K562 (cell line): ENCODE measurements around the gene PHTF1. TPM values are rescaled to one million over a fixed set of nuclear protein-coding genes. Genes with fewer than 3 reads are reported as not detected.

Source experiments
- ATAC-seq: fragments of 200-7000 bp; cut with Tn5 transposase; 3 replicates; pipeline ENCODE4 v1.9.1; 2020; ENCODE audit warnings: moderate library complexity
- BruUV-seq: library from RNA; stranded (reverse); fragments of 400-500 nt; replicated peaks from 2 replicates; lab custom pipeline; 2021; lab: Mats Ljungman, UMichigan
- CTCF ChIA-PET: fragments of 300-600 bp; formaldehyde crosslinking; extraction: SDS; loops from one replicate; lab custom pipeline; 2021; ENCODE audit warnings: low intra/inter-chr PET ratio; lab: Yijun Ruan, JAX
- POLR2A ChIA-PET: fragments of 300-600, 350-650 bp; sonication (Branson Sonifier 250); formaldehyde crosslinking; extraction: SDS; loops from one replicate; lab custom pipeline; 2021; ENCODE audit warnings: antibody characterized with exemption, inconsistent platforms; lab: Yijun Ruan, JAX
- DNase-seq, 4 experiments: peaks; one replicate each; pipeline versions ENCODE4 v3.0.0 to v3.0.0-alpha.2; 2011 to 2018; ENCODE audit warnings: low spot score in 3 of 4, mixed read lengths in 3 of 4; ENCODE audit errors: extremely low read depth in 1 of 4
- FAIRE-seq: peaks from 2 replicates; lab custom pipeline; 2011; peaks lifted over from hg19 to GRCh38; lab: Jason Lieb, UNC
- H2AFZ ChIP-seq: 2 replicates; pipeline ENCODE4 v1.6.0; 2011; ENCODE audit warnings: low read depth, low read length, control low read depth, inconsistent platforms
- H3K27ac ChIP-seq: fragments of 200-600 bp; 3 replicates; pipeline ENCODE4 v1.8.0; 2011; ENCODE audit warnings: low read depth, mild to moderate bottlenecking, control low read depth, inconsistent platforms, low read length, moderate library complexity, mixed read lengths; ENCODE audit errors: extremely low read depth
- H3K27me3 ChIP-seq, 2 experiments: fragments of 300-600 bp in 1 of 2; 2 replicates in 1 of 2; 3 replicates in 1 of 2; pipeline versions ENCODE4 v1.6.0 to v1.8.0; 2011; ENCODE audit warnings: inconsistent platforms in 2 of 2, low read length in 2 of 2, mild to moderate bottlenecking in 1 of 2, mixed read lengths in 1 of 2, moderate library complexity in 1 of 2; ENCODE audit not compliant: control insufficient read depth in 2 of 2, insufficient read depth in 2 of 2
- H3K36me3 ChIP-seq: fragments of 300-600 bp; 3 replicates; pipeline ENCODE4 v1.8.0; 2011; ENCODE audit warnings: mild to moderate bottlenecking, low read length, inconsistent platforms; ENCODE audit not compliant: control insufficient read depth, insufficient read depth
- H3K4me1 ChIP-seq, 2 experiments: fragments of 200-600 bp in 1 of 2; replicated peaks in 1 of 2; 2 replicates in 1 of 2; 3 replicates in 1 of 2; pipeline versions ENCODE4 v1.5.1 to v1.8.0; 2011; ENCODE audit warnings: inconsistent platforms in 2 of 2, low read length in 2 of 2, mild to moderate bottlenecking in 1 of 2, mixed read lengths in 1 of 2, moderate library complexity in 1 of 2; ENCODE audit not compliant: control insufficient read depth in 2 of 2, insufficient read depth in 2 of 2
- H3K4me2 ChIP-seq: 2 replicates; pipeline ENCODE4 v1.6.1; 2011; ENCODE audit warnings: low read length, control low read depth, inconsistent platforms, mixed read lengths; ENCODE audit not compliant: insufficient read depth
- H3K4me3 ChIP-seq: fragments of 200-600 bp; sonication (generic), shearing (Covaris generic); 2 replicates; pipeline ENCODE4 v1.5.1; 2016; ENCODE audit warnings: control low read depth, inconsistent platforms
- H3K79me2 ChIP-seq: fragments of 200-600 bp; 3 replicates; pipeline ENCODE4 v1.8.0; 2011; ENCODE audit warnings: low read length, inconsistent platforms; ENCODE audit not compliant: control insufficient read depth, insufficient read depth
- H3K9ac ChIP-seq, 2 experiments: 2 replicates each; pipeline versions ENCODE4 v1.6.0 to v1.6.1; 2011; ENCODE audit warnings: low read depth in 2 of 2, low read length in 2 of 2, control low read depth in 1 of 2, inconsistent platforms in 1 of 2, mild to moderate bottlenecking in 1 of 2, mixed read lengths in 1 of 2; ENCODE audit not compliant: insufficient read depth in 1 of 2
- H3K9me1 ChIP-seq: one replicate; pipeline ENCODE4 v1.6.0; 2011; ENCODE audit warnings: inconsistent platforms, mild to moderate bottlenecking, low read length, moderate library complexity; ENCODE audit not compliant: control insufficient read depth, insufficient read depth
- H3K9me3 ChIP-seq: replicated peaks from 2 replicates; pipeline ENCODE4 v1.5.1; 2011; ENCODE audit warnings: low read depth, low read length, inconsistent platforms; ENCODE audit not compliant: control insufficient read depth, insufficient read depth
- H4K20me1 ChIP-seq: replicated peaks from 2 replicates; pipeline ENCODE4 v1.6.1; 2011; ENCODE audit warnings: low read length, inconsistent platforms, mixed read lengths; ENCODE audit not compliant: control insufficient read depth, insufficient read depth
- BHLHE40 ChIP-seq: IDR thresholded peaks from 2 replicates; pipeline ENCODE4 v1.6.1; 2011; ENCODE audit warnings: low read length, improper control_type of control experiment
- CHD7 ChIP-seq: fragments of 200-600 bp; sonication (generic); IDR thresholded peaks from one replicate; pipeline ENCODE4 v1.6.1; 2012; ENCODE audit warnings: mild to moderate bottlenecking, low read depth, low read length, inconsistent platforms
- MEIS2 ChIP-seq: fragments of 450-650 bp; IDR thresholded peaks from 2 replicates; pipeline ENCODE4 v1.6.1; 2014; ENCODE audit warnings: mild to moderate bottlenecking; ENCODE audit not compliant: partially characterized antibody
- TFAM ChIP-seq: fragments of 250-450 bp; sonication (Bioruptor Pico); conservative IDR thresholded peaks from 2 replicates; pipeline ENCODE4 v1.5.0; 2021; ENCODE audit warnings: mild to moderate bottlenecking, moderate library complexity
- ZBTB11 ChIP-seq, 3 experiments: fragments of 200-800 bp in 1 of 3; fragments of 250-450 bp in 1 of 3; fragments of 450-650 bp in 1 of 3; sonication (Bioruptor Pico) in 1 of 3; sonication (Bioruptor generic) in 1 of 3; formaldehyde crosslinking in 1 of 3; IDR thresholded peaks; 2 replicates each; pipeline versions ENCODE4 v1.6.1 to v1.8.0; 2016 to 2022; ENCODE audit warnings: mild to moderate bottlenecking in 2 of 3, missing genetic modification characterization in 2 of 3, missing compliant biosample characterization in 1 of 3, moderate library complexity in 1 of 3
- ZNF668 ChIP-seq: fragments of 250-450 bp; sonication (Bioruptor Pico); IDR thresholded peaks from 2 replicates; pipeline ENCODE4 v1.8.0; 2022; ENCODE audit warnings: mild to moderate bottlenecking, inconsistent platforms
- ZNF764 ChIP-seq: fragments of 250-450 bp; sonication (Bioruptor Pico); IDR thresholded peaks from 2 replicates; pipeline ENCODE4 v1.4.0; 2020; ENCODE audit warnings: low read depth, mild to moderate bottlenecking, moderate library complexity
- WGBS: fragments of 100-300 bp; shearing (Covaris generic); methylation state at CpG from one replicate; pipeline ENCODE4 v1.1.6; 2016; ENCODE audit warnings: low coverage, mixed read lengths; ENCODE audit not compliant: insufficient coverage; ENCODE audit errors: missing lambda C conversion rate; 5-methylcytosine and 5-hydroxymethylcytosine counted together
- in situ Hi-C: fragments of 300-500 bp; cut with MboI; formaldehyde crosslinking; loops from 4 replicates; pipeline ENCODE4 v1.15.0; 2018; ENCODE audit warnings: inconsistent platforms, mixed read lengths
- intact Hi-C: fragments of 100-400 bp; cut with micrococcal nuclease; formaldehyde crosslinking; loops from 2 replicates; pipeline ENCODE4 v1.14.2; 2022
- polyA plus RNA-seq, 8 experiments: library from polyadenylated mRNA; depleted of rRNA in 4 of 8; stranded (reverse) in 5 of 8; unstranded in 3 of 8; fragments of >200 nt; fragmentation: Nextera tagmentation in 2 of 8; fragmentation: Illumina TruSeq in 1 of 8; extraction: Ambion mirVana in 2 of 8; extraction: Trizol in 1 of 8; gene quantifications; 2 replicates each; pipeline versions ENCODE4 v1.2.1 to v1.2.3, GENCODE V29; 2011 to 2014; ENCODE audit warnings: inconsistent platforms in 1 of 8, missing spikeins in 1 of 8
- total RNA-seq, 7 experiments: library from RNA; depleted of rRNA in 6 of 7; stranded (reverse); fragments of >200 nt in 6 of 7; fragmentation: Illumina TruSeq in 2 of 7; extraction: Trizol in 2 of 7; gene quantifications; 2 replicates each; pipeline versions ENCODE4 v1.2.1 to v1.2.3, GENCODE V29; 2011 to 2021; ENCODE audit warnings: low replicate concordance in 1 of 7

PHTF1 gene
- total and polyA plus RNA-seq, 9 of the 15 experiments (the other 6 are each of a cell fraction or from before 2014, with no cell fraction given) = 8.4 to 36.2 (median 23.0) TPM

GRCh38 chr1:113692342-113692741 lies 66.9 kb downstream of the PHTF1 start:
- POLR2A ChIA-PET = interaction anchor here (1.4 to 1.5 kb wide), 2 partner anchors 8 to 10 kb away, joined by 5 to 6 read pairs; no protein-coding TSS in a partner anchor
- H3K4me3 ChIP-seq = no peak overlapping the region
- FAIRE-seq (no peak), DNase-seq (no peak), ATAC-seq (no peak)
- no peaks in the 10 kb centered on the region for H3K27me3 ChIP-seq
- H3K9ac ChIP-seq = no peak overlapping the region
- peaks cover 0 to 11% of the 10 kb centered on the region in 2 experiments; a peak in 2 of 5 replicates for H3K4me1 ChIP-seq
- peaks cover 9% of the 10 kb centered on the region for H3K9me3 ChIP-seq
- in situ Hi-C loops = no loop called here
- 46% methylated on average over 2 of the region's 2 CpGs for WGBS
- CTCF ChIA-PET = interaction anchor here (1.0 kb wide), 1 partner anchor 10 kb away, joined by 3 read pairs; no protein-coding TSS in a partner anchor
- H3K79me2 ChIP-seq = no peaks in the 10 kb centered on the region
- H3K9me1 ChIP-seq = no peaks in the 10 kb centered on the region
- peaks cover 3% of the 10 kb centered on the region for H3K36me3 ChIP-seq
- no peak overlapping the region for H3K27ac ChIP-seq
- intact Hi-C loops = loop anchor here (5.0 kb wide), 1 partner anchor 65 kb away; the partner anchor contains the start of gene PHTF1
- H4K20me1 ChIP-seq = no peaks in the 10 kb centered on the region
- H2AFZ ChIP-seq = no peak overlapping the region
- BruUV-seq = no TSS peak
- no peak overlapping the region for H3K4me2 ChIP-seq
- TF ChIP-seq ZNF764 (no peak), ZBTB11 (CRISPR knock-in tag; IDR thresholded peaks at IDR 0.05) (no peak), ZNF668 (no peak), CHD7 (no peak), BHLHE40 (no peak), MEIS2 (no peak), TFAM (no peak)
